GM12891 (cell line): Measurements from ENCODE around the gene SPRR3.

Source experiments
- DNase-seq: peaks from one replicate; pipeline ENCODE4 v3.0.0; 2011; ENCODE audit warnings: low spot score; ENCODE audit not compliant: insufficient read length
- FAIRE-seq: peaks from 2 replicates; lab custom pipeline; 2011; peaks lifted over from hg19 to GRCh38; lab: Jason Lieb, UNC
- PAX5 ChIP-seq: IDR thresholded peaks from 2 replicates; pipeline ENCODE4 v1.6.1; 2011; ENCODE audit warnings: low read length, moderate library complexity, mild to moderate bottlenecking; ENCODE audit not compliant: insufficient read depth, severe bottlenecking
- POLR2A ChIP-seq: IDR thresholded peaks from 2 replicates; pipeline ENCODE4 v1.6.1; 2011; ENCODE audit warnings: low read depth, low read length, control low read depth
- POLR2AphosphoS5 ChIP-seq: IDR thresholded peaks from 2 replicates; pipeline ENCODE4 v1.6.1; 2011; ENCODE audit warnings: low read depth, low read length, control low read depth
- POU2F2 ChIP-seq: IDR thresholded peaks from 2 replicates; pipeline ENCODE4 v1.6.1; 2011; ENCODE audit warnings: low read depth, mild to moderate bottlenecking, control low read depth, low read length, moderate library complexity
- SPI1 ChIP-seq: IDR thresholded peaks from 2 replicates; pipeline ENCODE4 v1.6.1; 2011; ENCODE audit warnings: low read depth, low read length, control low read depth
- TAF1 ChIP-seq: IDR thresholded peaks from 2 replicates; pipeline ENCODE4 v1.6.1; 2011; ENCODE audit warnings: low read depth, low read length, control low read depth

The SPRR3 gene

GRCh38 chr1:153035211-153035610, 33.7 kb downstream of the SPRR3 start:
- DNase-seq (no peak), FAIRE-seq (no peak)
- TF ChIP-seq POLR2AphosphoS5 (no peak), POU2F2 (no peak), POLR2A (no peak), SPI1 (no peak)

GRCh38 chr1:153040950-153041631, 39.5 kb downstream of the SPRR3 start, which contains the start of gene SPRR2D:
TSS of gene SPRR2D (minus strand) at chr1:153041120. CDS start at chr1:153040346, 774 bp downstream.
- FAIRE-seq (no peak), DNase-seq (no peak)
- TF ChIP-seq TAF1 (no peak), POU2F2 (no peak), POLR2A (no peak), PAX5 (no peak), SPI1 (no peak), POLR2AphosphoS5 (no peak)

- TF ChIP-seq POLR2A = no peak
- no peak for TF ChIP-seq PAX5
- no peak for TF ChIP-seq POLR2AphosphoS5
- no peak for TF ChIP-seq POU2F2
- TF ChIP-seq SPI1 = no peak
- TF ChIP-seq TAF1 = no peak
- FAIRE-seq (no peak), DNase-seq (no peak)
Measured at GRCh38 chr1:153049211-153049610, 47.7 kb downstream of the SPRR3 start.
